Retinal pigment epithelial cell (primary cell): ENCODE measurements around the gene SLC25A30.
"Not testable (repeated sequence)": the region's sequence is repeated elsewhere in the genome, so short reads cannot be mapped to it uniquely, and the experiment has no call there.

ENCODE experiments used
- DNase-seq: peaks from one replicate; pipeline ENCODE4 v3.0.0-alpha.2; 2010; ENCODE audit warnings: low read depth
- H3K4me3 ChIP-seq: 2 replicates; pipeline ENCODE4 v1.5.1; 2011; ENCODE audit warnings: mild to moderate bottlenecking, low read length, control low read depth, moderate library complexity
- TF ChIP-seq, protein P1 (sequence below): conservative IDR thresholded peaks from 2 replicates; pipeline ENCODE4 v1.5.1; 2011; ENCODE audit warnings: low read depth, low read length, control low read depth, inconsistent platforms

The SLC25A30 gene

DNA sequence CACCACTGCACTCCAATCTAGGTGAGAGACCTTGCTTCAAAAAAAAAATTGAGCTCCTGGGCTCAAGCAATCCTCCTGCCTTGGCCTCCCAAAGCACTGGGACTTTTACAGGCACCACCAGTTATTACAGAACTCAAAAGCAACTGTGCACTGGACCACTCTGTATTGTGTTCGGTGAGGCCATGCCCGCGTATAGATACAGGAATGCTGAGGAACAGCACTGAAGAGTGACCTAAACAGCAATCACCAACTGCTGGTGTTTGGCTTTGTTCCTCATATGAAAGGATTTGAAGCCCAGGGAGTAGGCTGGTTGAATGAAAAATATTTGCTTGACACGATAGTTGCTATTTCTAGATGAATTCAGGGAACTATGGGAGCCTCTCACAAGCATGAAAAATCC lies 29.5 kb downstream of the SLC25A30 start:
- TF ChIP-seq, protein P1, sequence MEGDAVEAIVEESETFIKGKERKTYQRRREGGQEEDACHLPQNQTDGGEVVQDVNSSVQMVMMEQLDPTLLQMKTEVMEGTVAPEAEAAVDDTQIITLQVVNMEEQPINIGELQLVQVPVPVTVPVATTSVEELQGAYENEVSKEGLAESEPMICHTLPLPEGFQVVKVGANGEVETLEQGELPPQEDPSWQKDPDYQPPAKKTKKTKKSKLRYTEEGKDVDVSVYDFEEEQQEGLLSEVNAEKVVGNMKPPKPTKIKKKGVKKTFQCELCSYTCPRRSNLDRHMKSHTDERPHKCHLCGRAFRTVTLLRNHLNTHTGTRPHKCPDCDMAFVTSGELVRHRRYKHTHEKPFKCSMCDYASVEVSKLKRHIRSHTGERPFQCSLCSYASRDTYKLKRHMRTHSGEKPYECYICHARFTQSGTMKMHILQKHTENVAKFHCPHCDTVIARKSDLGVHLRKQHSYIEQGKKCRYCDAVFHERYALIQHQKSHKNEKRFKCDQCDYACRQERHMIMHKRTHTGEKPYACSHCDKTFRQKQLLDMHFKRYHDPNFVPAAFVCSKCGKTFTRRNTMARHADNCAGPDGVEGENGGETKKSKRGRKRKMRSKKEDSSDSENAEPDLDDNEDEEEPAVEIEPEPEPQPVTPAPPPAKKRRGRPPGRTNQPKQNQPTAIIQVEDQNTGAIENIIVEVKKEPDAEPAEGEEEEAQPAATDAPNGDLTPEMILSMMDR = no peak
- H3K4me3 ChIP-seq = no peak overlapping the region
- DNase-seq = no peak

GRCh38 chr13:45386892-45387575 lies 31.1 kb downstream of the SLC25A30 start:
- H3K4me3 ChIP-seq, DNase-seq: not testable (repeated sequence)

DNA sequence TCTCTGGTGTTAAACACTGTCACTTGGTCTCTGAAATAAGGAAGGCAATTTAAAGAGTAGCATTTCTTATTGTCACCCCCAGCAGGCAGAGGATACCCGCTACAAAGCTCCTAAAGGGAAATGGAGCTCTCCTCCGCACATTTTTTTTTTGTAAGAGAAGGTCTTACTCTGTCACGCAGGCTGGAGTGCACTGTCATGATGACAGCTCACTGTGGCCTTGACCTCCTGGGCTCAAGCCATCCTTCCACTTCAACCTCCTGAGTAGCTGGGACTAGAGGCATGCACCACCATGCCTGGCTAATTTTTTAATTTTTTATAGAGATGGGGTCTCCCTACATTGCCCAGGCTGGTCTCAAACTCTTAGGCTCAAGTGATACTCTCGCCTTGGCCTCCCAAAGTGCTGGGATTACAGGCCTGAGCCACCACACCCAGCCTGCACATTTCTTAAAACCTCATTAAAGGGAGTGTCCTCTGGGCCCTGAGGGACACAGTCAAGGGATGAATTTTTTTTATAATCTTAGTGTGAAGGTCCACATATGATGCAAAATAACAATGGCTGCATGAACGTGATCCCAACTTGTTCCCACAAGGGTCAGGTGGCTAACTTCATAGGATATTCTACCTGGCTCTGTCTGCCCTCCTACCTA lies 32.1 kb downstream of the SLC25A30 start:
- TF ChIP-seq, protein P1 = no peak
- no peak overlapping the region for H3K4me3 ChIP-seq
- DNase-seq = no peak

GRCh38 chr13:45385320-45385719 lies 32.9 kb downstream of the SLC25A30 start:
- TF ChIP-seq, protein P1 = no peak
- no peak for DNase-seq
- no peak overlapping the region for H3K4me3 ChIP-seq

- TF ChIP-seq, protein P1 = no peak
- H3K4me3 ChIP-seq = no peak overlapping the region
- no peak for DNase-seq
Measured at GRCh38 chr13:45384474-45385174, 33.5 kb downstream of the SLC25A30 start.

GRCh38 chr13:45382739-45383138 lies 35.4 kb downstream of the SLC25A30 start:
- DNase-seq, H3K4me3 ChIP-seq: not testable (repeated sequence)

DNA sequence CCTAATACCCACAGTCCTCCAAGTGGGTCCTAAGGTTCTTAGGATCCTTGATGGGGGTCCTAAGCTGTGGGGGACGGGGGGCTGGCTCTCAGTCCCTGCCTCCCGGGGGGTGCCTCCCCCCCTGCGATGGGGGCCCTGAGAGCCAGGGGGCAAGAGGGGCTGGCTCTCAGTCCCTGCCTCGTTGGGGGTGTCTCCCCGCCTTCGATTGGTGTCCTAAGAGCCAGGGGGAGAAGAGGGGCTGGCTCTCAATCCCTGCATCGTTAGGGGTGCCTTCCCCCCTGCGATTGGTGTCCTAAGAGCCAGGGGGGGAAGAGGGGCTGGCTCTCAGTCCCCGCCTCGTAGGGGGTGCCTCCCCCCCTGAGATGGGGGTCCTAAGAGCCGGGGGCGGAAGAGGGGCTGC lies 37.0 kb downstream of the SLC25A30 start:
- DNase-seq = no peak

DNA sequence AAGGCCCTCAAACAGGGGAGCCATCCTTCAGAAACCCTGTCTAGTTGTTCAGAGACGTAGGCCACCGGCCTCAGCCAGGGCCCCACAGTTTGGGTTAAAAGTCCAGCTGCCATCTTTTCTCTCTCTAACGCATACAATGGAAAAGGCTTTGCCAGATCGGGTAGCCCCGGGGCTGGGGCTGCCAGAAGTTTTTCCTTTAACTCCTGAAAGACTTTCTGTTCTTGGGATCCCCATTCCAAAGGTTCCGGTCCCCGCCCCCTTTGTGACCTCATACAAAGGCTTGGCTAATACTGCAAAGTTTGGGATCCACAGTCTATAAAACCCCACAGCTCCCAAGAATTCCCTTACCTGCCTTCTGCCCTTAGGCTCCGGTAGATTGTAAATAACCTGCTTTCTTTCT lies 37.5 kb downstream of the SLC25A30 start:
- H3K4me3 ChIP-seq, DNase-seq: not testable (repeated sequence)

More for the DNA sequence above, 37.0 kb downstream of the SLC25A30 start:
- TF ChIP-seq, protein P1 = no peak
- no peak overlapping the region for H3K4me3 ChIP-seq

- not testable (repeated sequence) for DNase-seq, H3K4me3 ChIP-seq
Measured at GRCh38 chr13:45379516-45379915, 38.7 kb downstream of the SLC25A30 start.

- not testable (repeated sequence) for H3K4me3 ChIP-seq, DNase-seq
Measured at GRCh38 chr13:45378786-45379185, 39.4 kb downstream of the SLC25A30 start.

- not testable (repeated sequence) for H3K4me3 ChIP-seq, DNase-seq
Measured at GRCh38 chr13:45377314-45377713, 40.9 kb downstream of the SLC25A30 start.

- H3K4me3 ChIP-seq, DNase-seq: not testable (repeated sequence)
Measured at GRCh38 chr13:45376651-45377050, 41.5 kb downstream of the SLC25A30 start.
